ENCODE results near the gene ZNHIT6.
"Not testable (repeated sequence)": the region's sequence is repeated elsewhere in the genome, so short reads cannot be mapped to it uniquely, and the experiment has no call there.

ZNHIT6 gene

DNA sequence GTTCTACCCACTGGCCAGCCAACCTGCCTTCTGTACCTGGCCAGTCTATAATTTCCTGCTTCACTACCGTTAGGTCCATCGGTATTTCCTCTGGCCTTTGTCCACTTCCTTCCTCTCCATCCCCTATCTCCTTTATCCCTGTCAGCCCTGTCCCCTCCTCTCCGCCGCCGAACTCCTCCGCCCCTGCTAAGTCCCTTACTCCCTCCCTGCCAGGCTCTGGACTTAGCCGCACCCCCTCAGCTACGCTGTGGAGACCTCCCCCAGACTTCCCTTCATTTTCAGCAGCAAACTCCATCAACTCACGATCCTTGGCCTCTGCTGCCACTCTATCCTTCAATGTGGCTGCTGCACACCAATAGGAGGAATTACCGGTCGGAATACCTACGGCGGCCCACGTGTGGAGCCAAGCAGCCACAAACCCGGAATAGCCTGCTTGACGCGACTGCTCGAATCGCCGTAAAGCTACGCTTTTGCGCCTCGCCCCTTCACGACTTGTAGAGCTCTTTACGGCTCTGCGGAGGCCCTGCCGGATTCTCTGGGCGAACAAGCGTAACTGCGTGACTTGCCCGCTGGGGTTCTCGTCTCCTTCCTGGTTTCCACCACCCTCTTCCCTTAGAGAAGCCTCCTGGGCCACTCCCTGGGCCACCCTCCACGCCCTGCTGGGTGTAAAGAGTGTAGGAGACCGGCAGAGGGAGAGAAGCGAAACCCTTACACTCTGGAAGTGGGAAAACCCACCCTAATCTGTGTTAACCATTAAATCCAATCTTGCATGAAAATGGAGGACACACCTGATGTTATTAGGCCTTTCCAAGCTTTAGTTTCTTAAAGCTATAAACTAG lies at the start of gene ZNHIT6:
ZNHIT6 (minus strand) TSS at position 444 of the 839 bp plus-strand sequence; CDS start at position 295, 149 bp downstream.
- peak; percentile 64 for DNase-seq

- DNase-seq: no peak
Measured at GRCh38 chr1:85756864-85757263, 48.6 kb upstream of the ZNHIT6 start.

DNA sequence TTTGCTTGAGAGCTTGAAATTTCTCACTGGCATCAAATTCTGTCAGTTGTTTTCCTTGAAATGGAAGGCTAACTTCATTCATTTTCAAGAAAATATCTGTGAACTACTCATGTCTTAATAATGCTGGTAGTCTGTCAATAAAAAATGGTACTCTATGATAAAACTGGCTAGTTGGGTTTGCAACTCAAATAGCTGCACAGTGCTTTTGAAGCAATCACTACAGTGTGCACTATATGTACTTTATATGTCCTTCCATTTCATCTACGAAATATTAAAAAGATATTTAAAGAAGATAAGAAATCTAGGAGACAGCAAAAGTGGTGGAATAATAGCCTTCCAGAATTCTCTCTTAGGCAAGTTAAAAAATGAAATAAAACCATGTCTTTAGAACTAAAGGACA lies 39.9 kb upstream of the ZNHIT6 start:
- no peak for DNase-seq

GRCh38 chr1:85746777-85747176 lies 38.5 kb upstream of the ZNHIT6 start:
- no peak for DNase-seq

DNA sequence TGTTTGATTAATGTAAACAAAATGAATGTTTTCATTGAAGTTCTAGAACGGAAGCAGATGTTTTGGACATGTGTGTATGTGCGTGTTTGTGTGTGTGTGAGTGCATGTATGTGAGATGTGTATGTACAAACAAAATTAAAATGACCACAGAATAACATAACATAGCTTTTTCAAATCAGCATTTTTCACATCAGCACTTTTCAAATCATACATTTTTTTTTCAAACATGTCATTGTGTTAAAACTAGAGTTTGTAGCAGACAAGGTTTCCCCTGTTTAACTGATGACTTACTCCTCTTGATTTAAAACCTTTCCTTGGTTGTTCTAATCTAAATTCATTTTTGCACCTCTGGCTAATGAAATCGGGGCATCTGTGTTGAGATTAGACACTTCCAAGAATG lies 35.6 kb upstream of the ZNHIT6 start:
- no peak for DNase-seq

DNA sequence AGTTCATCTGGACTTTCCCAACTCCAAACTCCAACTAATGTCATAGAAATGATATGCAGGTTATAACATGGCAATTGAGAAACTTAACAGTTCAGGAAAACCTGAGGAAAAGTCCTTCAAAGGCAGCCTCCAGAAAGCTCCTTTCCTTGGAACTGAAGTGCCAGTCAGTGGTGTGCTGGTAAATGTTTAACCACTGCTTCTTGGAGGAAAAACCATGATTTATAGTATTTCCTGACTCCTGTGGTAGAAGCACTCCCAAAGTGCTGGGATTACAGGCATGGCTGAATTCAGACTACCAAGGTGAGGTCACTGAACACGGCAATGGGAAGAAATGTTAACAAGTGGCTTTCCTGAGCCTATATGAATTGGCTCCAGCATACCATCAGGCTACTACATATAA lies 26.7 kb upstream of the ZNHIT6 start:
- no peak for DNase-seq

GRCh38 chr1:85718678-85719340 lies 10.6 kb upstream of the ZNHIT6 start:
- DNase-seq: no peak

DNA sequence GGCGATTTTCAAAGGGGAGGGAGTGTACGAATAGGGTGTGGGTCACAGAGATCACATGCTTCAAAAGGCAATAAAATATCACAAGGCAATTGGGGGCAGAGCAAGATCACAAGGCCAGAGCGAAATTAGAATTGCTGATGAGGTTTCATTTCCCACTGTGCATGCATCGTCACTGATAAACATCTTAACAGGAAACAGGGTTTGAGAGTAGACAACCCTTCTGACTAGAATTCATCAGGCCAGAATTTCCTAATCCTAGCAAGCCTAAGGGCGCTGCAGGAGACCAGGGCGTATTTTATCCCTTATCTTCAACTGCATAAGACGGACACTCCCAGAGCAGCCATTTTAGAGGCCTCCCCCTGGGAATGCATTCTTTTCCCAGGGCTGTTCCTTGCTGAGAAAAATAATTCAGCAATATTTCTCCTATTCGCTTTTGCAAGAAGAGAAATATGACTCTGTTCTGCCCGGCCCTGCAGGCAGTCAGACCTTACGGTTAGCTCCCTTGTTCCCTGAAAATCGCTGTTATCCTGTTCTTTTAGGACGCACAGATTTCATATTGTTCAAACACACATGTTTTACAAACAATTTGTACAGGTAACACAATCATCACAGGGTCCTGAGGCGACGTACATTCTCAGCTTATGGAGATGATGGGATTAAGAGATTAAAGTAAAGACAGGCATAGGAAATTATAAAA lies 6.3 kb upstream of the ZNHIT6 start:
- not testable (repeated sequence) for DNase-seq

GRCh38 chr1:85708829-85709227 lies 595 bp upstream of the ZNHIT6 start:
- no peak for DNase-seq

- DNase-seq: no peak
Measured at GRCh38 chr1:85707267-85707989, 805 bp downstream of the ZNHIT6 start.

GRCh38 chr1:85705940-85706339 lies 2.3 kb downstream of the ZNHIT6 start:
- DNase-seq: no peak

DNA sequence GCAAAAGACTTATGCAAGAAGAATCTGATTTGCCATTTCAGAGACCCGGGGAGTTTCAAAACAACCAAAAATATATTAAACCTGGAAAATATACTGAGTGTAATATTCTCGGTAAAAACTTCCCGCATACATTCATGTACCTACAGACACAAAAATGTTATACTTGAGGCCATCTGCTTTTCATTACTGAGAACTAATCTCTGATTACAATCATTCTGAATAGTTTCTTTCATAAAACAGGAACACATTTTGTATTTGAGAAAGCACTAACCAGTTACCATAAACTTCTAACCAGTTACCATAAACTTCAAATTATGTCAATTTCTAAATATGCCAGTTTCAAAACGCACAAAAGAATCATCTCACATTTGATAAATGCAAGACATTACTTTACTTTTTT lies 7.8 kb downstream of the ZNHIT6 start:
- no peak for DNase-seq

DNA sequence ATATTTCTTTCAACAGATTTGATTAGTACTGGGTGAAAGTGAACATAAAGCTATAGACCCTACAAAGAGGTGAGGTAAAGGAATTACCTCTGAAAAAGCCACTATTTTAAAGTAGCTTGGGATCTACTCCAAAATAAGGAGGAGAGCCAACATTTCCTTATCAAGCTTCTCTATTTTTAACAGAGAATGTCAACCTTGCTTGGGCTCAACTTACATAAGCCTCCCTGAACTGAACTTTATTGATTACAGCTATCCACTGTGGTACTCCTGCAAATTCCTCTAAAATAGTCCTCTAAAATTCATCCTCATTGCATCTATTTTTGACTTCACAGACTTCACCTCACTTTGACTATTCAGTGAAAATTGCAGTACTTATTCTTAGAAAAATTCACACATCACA lies 10.3 kb downstream of the ZNHIT6 start:
- no peak for DNase-seq

GRCh38 chr1:85692730-85693314 lies 15.4 kb downstream of the ZNHIT6 start:
- DNase-seq: no peak

DNA sequence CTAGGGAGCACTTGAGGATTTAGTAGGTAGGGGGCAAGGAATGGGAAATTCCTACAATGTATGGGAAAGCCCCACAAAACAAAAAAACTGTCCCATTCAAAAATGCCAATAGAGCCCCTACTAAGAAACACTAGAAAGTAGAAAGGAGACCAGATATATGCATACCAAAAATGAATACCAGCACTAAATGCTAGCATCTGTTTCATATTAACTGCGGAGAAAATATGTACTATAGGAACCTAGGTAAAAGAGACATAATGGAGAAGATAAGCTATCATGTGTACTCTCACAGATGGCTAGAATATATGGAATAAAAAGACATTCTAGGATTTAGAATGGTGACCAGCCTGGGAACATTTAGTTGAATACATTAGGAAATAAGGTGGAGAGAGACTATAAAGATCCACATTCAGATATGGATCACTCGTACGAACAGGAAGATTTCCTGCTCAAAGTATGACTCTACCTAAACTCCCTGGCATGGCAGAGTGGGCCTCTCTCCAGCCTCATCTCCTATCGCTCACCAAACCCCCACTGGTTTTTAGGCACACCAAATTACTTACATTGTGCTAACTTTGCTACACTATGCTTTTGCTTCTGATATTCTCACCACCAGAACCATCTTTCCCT lies 18.3 kb downstream of the ZNHIT6 start:
- DNase-seq: no peak

DNA sequence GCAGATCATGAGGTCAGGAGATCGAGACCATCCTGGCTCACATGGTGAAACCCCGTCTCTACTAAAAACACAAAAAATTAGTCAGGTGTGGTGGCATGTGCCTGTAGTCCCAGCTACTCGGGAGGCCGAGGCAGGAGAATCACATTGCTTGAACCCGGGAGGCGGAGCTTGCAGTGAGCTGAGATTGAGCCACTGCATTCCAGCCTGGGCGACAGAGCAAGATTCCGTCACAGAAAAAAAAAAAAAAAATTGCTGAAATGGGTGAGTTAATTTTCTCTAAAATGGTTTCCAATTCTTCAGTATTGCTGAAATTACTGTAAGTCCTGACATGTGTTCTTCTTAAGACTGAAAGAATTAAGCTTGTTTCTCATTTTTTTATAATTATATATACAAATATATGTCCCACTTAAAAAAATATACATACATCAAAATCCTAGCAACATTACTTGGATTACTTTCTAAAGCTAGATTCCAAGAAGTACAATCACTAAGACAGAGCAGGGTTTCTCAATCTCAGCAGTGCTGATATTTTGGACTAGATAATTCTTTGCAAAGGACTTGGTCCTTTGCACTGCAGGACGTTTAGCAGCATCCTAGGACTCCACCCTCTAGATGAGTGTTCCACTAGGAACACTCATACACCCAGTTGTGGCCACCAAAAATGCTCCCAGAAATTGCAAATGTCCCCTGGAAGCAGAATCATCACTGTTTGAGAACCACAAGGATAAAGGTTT lies 24.8 kb downstream of the ZNHIT6 start:
- DNase-seq: no peak

DNA sequence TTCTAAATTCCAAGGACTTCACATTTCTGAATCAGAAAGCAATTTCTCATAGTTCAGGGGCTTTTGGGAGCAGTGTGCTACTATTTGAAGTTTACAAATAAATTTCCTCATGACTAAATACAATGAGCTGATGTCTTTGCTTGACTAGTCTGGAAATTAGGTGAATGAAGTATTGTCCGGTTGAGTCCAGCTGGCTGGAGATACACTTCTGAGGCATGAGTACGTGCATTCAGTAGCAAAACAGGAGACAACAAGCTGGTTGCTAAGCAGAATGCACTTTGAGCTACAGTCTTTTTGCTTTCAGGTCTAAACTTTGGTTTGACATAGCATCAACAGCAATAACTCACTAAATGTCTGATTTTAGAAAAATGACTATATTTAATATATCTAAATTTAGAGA lies 27.1 kb downstream of the ZNHIT6 start:
- DNase-seq: no peak

DNA sequence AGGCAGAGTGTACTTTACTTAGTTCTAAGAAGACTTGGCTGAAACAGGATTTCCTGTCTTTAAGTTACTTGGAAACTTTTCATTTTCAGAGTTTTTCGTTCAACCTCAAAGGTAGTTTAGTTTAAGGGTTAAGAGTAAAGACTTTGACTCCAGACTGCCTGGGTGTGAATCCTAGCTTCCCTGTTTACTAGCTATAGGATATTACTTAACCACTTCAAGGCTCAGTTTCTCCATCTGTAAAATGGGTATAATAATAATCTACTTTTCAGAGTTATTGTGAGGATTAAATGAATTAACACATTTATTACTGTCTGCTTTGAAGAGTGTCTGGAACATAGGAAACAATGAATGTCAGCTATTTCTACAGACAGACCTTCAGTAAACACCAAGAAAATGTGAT lies 30.0 kb downstream of the ZNHIT6 start:
- no peak for DNase-seq

- DNase-seq: no peak
Measured at GRCh38 chr1:85677656-85678055, 30.6 kb downstream of the ZNHIT6 start.

DNA sequence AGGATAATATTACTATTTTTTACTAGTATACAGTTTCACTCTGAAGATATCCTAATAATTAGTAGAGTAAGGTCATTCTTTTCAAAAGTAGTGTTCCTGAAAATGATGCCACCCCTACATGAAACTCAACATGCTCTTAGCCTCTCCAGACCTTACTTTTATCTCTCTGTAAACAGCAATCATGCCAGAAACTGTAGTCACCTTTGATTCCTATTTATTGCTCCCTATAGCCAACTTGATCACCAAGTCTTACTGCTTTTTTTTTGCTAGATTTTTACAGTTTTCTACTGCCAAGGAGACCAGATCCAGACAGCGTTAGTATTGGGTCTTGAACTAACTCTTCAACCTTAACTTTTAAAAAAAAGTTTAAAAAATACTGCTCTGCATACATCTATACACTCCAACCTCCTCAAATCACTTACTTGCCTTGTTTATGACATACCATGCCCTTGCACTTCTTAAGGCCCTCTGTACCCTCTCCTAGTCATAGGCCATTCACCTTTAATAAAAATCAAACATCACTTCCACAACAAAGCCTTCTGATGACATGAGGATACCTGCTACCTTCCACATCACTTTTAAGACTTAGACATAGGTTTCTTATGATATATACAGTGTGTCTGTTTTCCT lies 36.1 kb downstream of the ZNHIT6 start:
- DNase-seq: no peak

DNA sequence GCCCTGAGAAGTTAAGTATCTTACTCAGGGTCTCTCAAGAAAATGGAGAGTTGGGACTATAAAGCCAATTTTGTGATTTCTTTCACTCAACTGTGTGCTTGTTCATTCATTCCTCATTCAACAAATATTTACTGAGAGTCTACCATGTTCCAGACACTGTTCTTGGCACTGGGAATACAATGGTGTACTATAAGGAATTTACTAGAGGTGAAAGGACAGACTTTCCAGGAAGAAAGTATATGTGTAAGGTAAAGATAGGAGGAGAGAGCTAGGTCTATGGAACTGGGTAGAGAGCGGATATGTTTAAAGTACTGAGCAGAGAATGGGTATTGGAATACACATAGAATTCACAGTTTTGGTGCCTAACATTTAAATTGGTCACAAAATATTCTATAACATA lies 42.3 kb downstream of the ZNHIT6 start:
- no peak for DNase-seq
